Measurements from ENCODE around the gene ADAMTS10.
"Not testable (repeated sequence)": the region's sequence is repeated elsewhere in the genome, so short reads cannot be mapped to it uniquely, and the experiment has no call there.

Gene ADAMTS10

DNA sequence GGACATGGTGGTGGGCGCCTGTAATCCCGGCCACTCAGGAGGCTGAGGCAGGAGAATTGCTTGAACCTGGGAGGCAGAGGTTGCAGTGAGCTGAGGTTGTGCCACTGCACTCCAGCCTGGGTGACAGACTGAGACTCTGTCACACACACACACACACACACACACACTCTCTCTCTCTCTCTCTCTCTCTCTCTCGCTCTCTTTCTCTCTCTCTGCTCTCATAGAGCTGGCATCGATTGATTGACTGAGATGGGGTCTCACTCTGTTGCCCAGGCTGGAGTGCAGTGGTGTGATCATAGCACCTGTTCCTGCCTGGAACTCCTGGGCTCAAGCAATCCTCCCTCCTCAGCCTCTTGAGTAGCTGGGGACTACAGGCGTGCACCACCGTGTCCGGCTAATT is 56.8 kb downstream of the ADAMTS10 start:
- DNase-seq = not testable (repeated sequence)

DNA sequence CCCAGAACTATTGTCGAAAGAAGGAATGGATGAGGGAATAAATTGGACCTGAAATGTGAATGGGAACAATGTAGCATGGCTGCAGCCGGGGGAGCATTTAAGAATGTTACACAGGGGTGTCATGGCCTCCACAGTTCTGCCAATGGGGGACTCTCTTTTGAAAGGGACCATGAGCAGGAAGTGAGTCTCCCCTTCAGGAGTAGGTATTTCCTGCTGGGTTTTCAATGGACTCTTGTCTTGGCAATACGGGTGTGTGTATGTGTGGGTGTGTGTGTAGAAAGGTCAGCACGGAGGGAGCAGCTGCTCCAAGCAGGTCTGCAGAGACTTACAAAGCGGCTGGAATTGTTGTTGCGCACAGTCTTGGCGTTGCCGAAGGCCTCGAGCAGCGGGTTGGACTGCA is 57.7 kb downstream of the ADAMTS10 start:
- DNase-seq = no peak

DNA sequence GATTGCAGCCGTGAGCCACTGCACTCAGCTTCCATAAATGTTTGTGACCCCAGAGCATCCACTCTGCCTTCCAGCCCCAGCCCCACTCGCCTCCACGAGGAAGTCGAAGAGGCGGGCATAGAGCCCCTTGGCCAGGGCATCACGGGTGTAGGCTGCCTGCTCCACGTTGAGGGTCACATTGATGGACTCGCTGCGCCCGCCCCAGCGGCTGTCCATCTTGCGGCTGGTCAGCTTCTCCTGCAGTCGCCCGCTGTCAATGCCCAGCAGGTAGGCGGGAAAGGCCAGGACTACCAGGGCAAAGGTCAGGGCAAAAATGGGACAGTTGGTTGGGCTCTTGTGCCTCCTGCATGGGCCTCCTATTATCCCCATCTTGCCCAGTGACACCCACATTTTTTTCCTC is 60.4 kb downstream of the ADAMTS10 start:
- DNase-seq = no peak

DNA sequence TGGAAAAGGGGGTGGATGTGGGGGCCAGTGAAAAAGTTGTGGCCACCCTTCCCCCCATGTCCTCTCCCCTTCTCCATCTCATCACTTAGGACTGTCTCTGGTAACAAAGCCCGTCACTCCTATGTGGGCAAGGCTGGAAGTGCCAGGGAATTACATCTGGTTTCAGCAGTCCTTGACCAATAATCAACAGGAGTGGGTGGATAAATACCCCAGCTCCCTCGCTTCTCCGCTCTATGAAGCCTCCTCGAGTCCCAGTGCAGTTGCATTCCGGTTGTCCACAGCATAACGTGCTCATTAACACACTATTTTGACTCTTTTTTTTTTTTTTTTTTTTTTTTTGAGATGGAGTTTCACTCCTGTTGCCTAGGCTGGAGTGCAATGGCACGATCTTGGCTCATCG is 64.8 kb downstream of the ADAMTS10 start:
- no peak for DNase-seq

DNA sequence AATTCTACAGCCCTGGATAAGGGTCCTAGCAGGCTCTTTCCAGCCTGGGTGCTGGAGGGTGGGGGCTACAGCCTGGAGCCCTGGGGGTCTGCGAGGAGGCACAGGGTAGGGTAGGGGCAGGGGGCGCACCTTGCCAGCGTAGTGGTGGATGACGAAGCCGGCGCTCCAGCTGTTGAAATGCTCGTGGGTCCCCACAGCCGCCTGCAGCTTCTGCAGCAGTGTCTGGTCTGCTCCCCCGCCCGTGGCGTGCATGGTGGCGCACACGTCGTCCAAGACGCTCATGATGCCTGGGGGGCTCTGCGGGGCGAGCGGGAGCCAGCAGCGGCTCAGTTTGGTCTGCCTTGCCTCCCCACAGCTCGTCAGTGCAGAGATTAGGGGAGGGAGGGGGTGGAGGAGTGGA is 66.3 kb downstream of the ADAMTS10 start:
- DNase-seq = no peak

DNA sequence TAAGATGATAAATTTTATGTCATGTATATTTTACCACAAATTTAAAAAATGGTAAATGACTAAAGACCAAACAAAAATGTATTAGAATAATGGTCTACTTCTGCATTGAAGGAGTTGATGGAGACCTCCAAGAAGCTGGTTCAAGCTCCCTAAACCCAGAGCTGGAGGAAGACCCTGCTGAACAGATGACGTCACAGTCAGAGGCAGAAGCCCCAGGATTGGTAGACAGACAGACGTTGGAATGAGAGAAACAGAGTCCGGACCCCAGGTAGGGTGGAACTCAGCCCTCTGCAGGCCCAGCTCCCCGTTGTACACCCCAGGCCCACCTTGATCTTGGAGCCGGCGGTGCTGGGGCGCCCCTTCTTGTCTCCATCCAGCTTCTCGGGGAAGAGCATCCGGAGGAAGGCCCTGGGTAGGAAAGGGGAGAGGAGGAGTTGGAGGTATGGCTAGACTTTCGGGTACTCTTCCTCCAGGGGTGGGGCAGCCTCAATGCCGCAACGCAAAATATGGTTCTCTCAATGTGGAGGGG is 70.8 kb downstream of the ADAMTS10 start:
- DNase-seq = no peak

DNA sequence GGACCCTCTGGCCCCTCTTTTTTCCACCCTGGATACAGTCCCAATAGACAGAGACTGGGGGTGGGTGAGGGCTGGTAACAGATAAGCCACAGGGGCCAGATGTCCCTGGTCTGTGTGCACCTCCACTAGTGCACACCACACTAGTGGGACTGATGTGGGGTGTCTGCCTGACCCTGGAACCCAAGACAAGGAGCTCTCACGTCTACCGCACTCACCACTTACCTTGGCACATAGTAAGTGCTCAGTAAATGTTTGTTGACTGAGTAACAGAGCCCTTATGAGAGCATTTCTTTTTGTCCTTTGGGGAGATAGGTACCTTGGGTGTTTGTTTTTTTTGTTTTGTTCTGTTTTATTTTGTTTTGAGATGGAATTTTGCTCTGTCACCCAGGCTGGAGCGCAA is 73.4 kb downstream of the ADAMTS10 start:
- no peak for DNase-seq

DNA sequence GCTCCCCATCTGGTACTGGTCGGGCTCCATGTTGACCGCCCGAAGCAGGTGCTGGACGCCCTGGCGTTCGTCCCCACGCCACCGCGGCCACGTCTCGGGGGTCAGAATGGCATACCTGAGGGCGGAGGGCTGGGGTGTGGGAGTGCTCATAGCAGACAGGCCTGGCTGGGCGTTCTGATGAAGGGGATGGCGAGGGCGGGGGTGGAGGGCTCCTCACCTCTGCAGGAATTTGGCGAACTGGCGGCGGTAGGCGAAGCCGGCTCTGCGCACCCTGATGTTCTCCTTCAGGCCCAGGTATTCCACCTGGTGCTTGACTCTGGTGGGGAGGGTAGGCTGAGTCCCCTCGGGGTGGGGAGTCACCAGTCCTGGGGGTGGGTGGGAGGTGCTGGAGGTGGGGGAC is 74.2 kb downstream of the ADAMTS10 start:
- DNase-seq = no peak

DNA sequence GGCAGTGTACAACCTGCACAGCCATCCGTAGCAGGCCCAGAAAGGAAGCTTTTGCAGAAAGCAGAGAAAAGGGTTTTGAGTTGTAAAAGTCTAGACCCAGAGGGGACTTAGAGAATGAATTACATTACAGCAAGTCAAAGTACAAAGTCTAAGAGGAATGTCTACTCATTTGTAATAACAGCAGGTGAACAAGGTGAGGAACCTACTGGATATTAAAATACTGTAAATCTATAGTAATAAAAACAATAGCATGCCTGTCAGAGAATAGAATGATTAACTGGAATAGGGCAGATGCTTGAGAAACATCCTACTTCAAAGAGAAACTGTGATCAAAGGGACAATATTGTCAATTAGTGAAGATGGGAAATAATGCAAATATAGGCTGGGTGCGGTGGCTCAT is 78.3 kb downstream of the ADAMTS10 start:
- no peak for DNase-seq

DNA sequence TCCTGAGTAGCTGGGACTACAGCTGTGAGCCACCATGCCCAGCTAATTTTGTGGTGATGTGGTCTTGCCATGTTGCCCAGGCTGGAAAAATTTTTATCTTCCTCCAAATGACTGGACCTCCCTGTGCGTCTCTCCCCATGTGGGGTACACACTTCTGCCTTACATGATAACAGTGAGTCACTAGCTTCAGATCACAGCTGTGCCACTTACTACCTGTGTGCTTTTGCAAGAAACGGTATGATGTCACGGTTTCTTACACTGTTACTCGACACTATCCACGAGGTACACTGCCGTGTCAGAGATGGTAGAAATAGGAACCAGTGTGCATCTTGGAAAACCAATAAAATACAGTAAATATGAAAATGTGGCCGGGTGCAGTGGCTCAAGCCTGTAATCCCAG is 79.0 kb downstream of the ADAMTS10 start:
- no peak for DNase-seq

All from inflammatory macrophage treated with lipopolysaccharide for 4 hours (primary cell).